IPS-18c (cell line): ENCODE measurements around the gene RAB11FIP5.

Experiments
- H3K4me3 ChIP-seq: 2 replicates; pipeline ENCODE4 v1.7.0; 2013; ENCODE audit warnings: low read depth, mild to moderate bottlenecking, low read length, moderate library complexity; ENCODE audit not compliant: insufficient read depth
- H3K9me3 ChIP-seq: one replicate; pipeline ENCODE4 v1.6.1; 2013; ENCODE audit warnings: mild to moderate bottlenecking, low read length, moderate library complexity; ENCODE audit not compliant: control insufficient read depth, insufficient read depth

The RAB11FIP5 gene

DNA sequence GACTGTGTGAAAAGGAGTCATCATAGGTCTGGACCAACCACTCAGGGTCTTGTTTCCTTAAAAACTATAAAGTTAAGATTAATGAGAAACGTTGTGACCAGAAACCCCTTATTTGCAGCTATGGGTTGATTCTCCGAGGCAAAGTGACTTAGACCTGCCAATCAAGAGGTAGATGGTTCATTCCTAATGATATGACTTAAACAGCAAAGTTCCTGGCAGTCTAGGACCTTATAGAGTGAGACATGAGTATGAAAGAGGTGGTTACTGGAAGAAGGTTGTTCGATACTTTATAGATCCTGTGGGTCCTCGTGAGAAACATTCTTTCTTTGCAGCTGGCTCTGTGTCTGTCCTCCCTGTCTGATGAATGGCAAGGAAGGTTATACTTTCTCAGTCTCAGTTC lies 49.3 kb downstream of the RAB11FIP5 start:
- Histone ChIP-seq H3K4me3 (no peak overlapping the region), H3K9me3 (no peaks in the 10 kb centered on the region)

DNA sequence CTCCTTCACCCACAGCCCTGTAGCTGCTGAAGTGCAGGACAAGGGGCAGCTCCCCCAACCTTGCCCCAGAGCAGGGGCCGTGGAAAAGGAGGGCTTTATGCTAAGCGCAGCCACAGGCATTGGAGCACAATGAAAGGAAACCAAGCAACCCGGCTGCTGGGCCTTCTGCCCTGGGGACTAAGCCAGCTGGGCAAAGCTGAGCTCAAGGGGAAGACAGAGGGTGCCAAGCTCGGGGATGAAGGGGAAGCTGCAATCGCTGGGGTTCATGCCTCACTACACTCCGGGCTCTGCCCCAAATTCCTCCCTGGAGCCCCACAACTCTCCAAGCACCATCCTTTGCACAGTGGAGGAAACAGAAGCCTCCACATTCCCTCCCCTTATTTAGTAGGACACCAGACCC lies 53.6 kb downstream of the RAB11FIP5 start:
- H3K9me3 ChIP-seq: no peaks in the 10 kb centered on the region
- H3K4me3 ChIP-seq: no peak overlapping the region

DNA sequence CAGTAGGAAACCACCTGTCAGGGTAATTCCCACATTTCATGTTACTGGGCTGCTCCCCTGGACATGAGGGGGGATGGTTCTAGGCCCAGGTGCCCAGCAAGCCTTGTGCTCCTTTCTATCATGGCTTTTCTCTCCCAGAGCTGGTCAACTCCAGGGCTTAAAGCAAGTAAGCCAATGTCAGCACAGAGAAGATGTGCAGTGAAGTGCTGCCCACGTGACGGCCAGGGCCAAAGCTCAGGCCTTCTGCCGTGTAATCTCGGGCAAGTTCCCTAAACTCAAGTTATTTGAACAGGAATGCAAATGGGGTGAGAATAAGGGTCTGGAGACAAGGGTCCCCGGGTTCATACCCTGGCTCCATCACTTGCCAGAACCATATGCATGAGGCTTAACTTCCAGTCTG lies 57.8 kb downstream of the RAB11FIP5 start:
- Histone ChIP-seq H3K9me3 (no peaks in the 10 kb centered on the region), H3K4me3 (no peak overlapping the region)

DNA sequence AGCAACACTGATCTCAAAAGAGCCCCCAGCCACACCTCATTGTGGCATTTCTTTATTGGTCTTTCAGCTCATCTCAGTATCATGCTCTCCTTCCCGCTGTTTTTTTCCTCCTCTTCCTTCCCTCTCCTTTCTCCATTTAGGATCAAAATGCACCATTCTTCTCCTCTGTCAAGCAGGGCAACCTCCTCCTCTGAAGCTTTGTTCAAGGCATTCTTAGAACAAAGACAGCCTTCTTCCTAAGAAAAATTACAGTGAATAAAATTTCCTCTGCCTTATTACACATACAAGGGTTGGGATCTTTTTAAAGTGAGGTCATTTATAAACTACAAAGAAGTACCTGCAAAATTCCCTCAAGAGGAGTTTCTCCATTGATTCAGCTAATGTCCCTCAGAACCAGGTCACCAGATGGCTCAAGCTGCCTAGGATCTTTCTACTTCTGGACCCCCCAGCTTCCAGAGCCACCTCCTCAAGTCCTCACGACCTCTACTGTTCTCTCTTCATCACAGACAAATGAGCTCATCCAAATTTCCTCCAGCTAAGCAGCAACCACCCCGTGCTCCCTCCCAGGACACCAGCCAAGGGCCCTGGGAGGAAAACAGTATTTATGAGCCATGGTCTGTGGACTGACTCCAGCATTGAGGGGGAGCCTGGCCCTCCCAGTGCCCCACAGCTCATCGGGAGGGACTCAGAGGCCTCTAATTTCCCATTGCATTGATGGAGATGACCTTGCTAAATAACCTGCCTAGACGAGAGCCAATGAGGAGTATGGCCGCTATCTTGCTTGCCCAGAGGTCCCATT lies 59.2 kb downstream of the RAB11FIP5 start:
- Histone ChIP-seq H3K4me3 (no peak overlapping the region), H3K9me3 (no peaks in the 10 kb centered on the region)

DNA sequence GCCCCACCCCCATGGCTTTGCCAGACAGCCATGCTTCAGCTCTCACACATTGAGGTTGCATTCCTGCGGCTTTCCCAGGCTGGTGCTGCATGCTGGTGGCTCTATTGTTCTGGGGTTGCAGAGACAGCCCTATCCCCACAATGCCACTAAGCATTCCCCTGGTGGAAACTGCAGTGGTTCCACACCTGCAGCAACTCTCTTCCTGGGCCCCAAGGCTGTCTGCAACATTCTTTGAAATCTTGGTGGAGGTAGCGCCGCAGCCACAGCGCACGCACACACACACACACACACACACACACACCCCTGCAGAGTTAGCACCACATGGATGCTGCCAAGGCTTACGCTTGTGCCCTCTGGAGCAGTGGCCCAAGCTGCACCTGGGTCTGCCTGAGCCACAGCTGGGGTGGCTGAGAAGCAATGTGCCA lies 62.6 kb downstream of the RAB11FIP5 start:
- Histone ChIP-seq H3K9me3 (no peaks in the 10 kb centered on the region), H3K4me3 (no peak overlapping the region)

DNA sequence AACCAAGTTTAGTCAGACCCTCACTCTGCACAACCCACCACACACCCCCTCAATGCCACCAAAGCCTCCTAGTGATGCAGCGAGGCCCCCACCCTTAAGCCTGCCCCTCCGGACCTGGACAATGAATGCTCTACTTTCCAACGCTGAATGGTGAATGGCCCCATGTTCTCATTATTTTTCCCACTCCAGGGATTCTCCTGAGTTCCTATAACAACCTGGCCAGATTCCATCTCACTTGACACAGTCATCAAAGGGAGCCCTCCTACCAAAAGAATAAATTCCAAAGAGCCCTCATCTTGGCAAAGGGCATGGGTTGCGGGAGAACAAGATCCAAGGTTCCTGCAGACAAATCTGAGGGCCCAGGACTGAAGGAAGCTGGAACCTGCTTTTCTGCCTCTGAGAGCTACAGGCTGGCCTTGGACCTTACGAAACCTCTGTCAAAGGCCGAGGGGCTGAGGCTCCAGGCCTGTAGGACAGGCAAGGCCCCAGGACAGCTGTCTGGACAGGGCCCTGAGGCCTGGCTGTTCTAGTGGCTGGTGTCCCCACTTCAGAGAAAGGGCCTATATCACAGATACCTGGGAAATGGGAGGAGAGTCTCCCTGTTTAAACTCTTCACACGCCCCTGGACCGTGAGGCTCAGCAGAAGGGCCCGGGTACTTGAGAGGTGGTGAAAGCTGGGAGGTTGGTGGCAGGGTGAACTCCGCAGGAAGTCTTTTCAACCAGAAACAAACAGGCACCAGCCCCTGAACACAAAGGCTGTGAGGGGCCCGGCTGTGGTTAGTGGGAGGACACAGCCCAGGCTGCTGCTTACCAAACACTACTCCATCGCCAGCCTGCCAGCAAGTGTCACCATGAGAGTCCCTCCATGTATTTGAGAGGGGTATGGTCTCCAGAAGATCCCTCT lies 68.6 kb downstream of the RAB11FIP5 start:
- H3K4me3 ChIP-seq: no peak overlapping the region
- no peaks in the 10 kb centered on the region for H3K9me3 ChIP-seq

DNA sequence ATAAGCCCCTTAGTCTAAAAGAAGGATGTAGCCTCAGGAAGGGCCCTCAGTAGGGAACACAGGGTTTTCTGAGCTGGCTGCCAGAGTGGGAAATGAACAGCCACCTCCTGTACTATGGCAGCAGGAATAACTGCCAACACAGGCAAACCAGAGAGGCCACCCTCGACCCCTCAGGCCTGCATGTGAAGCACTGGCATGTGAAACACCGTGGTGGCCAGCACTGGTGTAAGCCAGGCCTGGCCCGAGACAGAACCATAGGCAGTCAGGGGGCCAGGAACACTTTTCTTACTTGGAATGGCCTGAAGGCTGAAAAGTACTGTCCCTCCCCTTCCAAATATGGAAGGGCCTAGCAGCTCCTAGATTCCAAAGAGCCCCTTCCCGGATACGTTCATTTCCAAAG lies 69.5 kb downstream of the RAB11FIP5 start:
- H3K9me3 ChIP-seq: no peaks in the 10 kb centered on the region
- no peak overlapping the region for H3K4me3 ChIP-seq

DNA sequence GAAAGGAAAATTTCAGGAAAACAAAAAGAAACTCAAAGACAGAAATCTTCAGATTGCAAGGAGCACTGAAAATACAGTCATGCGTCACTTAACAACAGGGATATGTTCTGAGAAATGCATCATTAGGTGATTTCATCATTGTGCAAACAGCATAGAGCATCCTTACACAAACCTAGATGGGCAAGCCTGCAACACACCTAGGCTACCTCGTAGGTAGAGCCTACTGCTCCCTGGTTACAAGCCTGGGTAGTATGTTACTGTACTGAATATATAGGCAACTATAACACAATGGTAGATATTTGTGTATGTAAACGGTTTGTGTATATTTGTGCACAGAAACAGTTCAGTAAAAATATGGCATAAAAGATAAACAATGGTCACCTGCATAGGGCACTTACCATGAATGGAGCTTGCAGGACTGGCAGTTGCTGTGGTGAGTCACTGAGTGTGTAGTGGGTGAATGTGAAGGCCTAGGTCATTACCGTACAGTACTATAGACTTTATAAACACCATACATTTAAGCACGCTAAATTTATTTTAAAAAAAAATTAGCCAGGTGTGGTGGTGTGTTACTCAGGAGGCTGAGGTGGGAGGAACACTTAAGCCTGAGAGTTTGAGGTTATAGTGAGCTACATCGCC lies 74.7 kb downstream of the RAB11FIP5 start:
- Histone ChIP-seq H3K4me3 (no peak overlapping the region), H3K9me3 (no peaks in the 10 kb centered on the region)

DNA sequence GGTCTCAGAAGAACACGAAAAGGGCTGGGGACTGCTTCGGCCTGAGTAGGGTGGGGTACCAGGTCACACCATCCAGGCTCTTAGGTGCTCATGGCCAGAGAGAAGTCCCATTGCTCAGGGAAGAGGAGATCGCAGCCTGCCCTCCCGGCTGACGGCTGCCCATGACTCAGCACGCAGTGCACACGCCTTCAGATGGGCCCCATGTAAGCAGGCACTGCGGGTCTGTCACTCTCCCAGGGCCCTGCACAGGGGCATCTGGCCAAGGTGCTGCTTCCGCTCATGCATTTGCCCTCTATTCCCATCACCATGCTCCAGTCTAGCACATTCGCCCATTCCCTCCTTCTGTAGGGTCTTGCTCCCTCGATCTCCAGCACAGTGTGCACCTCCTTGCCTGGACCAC lies 76.0 kb downstream of the RAB11FIP5 start:
- Histone ChIP-seq H3K9me3 (no peaks in the 10 kb centered on the region), H3K4me3 (no peak overlapping the region)

DNA sequence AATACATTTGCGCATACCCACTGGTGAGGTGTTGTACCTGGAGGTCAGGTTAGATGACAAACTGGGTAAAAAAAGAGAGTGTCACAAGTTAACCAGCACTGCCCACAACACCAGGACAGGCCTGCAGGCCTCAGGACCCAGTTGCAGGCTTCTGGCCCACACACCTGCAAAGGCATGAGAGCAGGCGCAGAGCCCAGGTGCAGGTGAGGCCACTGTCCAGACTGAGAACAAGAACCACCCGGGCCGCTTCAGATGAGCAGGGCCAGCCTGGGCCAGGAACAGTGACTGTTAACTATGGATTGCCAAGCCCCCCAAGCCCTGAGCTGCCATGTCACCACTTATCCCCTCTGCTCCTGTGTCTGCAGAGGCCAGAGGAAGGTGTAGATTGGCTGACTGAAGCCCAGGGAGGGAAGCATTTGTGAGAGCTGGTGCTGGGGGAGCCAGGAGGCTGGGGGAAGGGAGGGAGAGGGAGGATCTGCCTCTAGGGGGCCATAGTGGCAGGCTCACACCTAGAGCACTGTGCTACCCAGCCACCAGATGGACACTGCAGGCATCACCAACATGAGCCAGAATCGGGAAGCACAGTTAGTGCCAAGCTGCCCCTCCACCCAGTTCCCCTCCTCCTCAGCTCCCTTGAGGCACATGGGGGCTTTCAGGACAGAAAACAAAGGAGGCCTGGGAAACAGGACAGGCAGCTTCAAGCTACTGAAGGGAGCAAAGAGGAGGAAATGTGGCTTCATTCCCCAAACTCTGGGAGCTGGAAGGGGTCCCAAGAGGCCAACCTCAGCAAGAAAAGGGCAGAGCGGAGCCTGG lies 76.6 kb downstream of the RAB11FIP5 start:
- Histone ChIP-seq H3K4me3 (no peak overlapping the region), H3K9me3 (no peaks in the 10 kb centered on the region)

DNA sequence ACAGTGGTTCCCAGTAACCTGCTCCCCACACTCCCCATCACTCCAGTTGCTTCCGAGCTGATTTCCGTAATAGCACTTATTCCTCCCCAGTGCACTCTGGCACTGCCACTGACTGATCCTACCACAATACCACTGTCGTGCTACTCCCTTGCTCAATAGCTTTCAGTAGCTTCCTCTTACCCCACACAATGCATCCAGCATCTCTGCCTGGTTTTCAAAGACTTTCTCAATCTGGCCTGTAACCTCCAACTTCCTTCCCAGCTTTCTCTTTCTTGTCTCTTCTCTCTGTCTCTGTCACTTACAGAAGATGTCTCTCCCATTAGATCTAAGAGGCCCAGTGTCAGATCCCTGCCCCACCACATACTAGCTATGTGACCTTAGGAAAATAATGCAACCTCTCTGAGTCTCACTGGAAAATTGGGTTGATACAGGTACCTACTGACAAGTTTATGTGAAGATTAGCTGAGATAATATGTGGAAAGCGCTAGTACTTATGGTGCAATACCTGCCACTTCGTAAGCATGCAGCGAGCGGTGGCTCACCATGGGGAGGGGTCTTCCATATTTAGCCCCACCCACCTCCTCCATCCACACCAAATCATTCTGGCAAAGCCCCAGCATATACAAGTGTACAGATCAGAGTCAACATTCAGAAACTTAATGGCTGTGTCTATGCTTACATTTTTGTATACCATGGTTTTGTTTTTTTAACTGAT lies 77.9 kb downstream of the RAB11FIP5 start:
- Histone ChIP-seq H3K9me3 (no peaks in the 10 kb centered on the region), H3K4me3 (no peak overlapping the region)

DNA sequence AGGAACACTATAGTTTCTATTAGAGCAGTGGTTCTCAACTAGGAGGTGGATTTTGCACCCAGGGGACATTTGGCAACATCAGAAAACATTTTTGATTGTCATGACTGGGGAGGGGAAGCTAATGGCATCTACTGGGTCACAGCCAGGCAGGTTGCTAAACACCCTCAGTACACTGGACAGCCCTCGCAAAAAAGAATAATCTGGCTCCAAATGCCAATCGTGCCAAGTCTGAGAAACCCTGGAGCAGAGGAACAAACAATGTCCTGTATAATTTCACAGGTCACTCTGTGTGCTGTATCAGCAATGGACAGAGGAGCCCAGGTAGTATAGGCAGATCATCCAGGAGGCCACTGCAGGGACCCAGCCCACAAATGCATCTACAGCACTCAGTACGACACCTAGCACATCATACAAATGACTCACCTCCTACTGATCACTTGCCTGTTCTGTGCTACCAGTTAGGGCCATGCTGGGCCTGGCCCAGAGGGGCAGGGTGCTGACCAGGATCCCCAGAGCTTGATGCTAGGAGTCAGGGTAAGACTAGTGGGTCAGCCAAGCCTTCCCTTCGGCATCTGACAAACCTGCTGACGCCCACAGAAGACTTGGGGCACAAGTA lies 78.9 kb downstream of the RAB11FIP5 start:
- no peak overlapping the region for H3K4me3 ChIP-seq
- no peaks in the 10 kb centered on the region for H3K9me3 ChIP-seq

DNA sequence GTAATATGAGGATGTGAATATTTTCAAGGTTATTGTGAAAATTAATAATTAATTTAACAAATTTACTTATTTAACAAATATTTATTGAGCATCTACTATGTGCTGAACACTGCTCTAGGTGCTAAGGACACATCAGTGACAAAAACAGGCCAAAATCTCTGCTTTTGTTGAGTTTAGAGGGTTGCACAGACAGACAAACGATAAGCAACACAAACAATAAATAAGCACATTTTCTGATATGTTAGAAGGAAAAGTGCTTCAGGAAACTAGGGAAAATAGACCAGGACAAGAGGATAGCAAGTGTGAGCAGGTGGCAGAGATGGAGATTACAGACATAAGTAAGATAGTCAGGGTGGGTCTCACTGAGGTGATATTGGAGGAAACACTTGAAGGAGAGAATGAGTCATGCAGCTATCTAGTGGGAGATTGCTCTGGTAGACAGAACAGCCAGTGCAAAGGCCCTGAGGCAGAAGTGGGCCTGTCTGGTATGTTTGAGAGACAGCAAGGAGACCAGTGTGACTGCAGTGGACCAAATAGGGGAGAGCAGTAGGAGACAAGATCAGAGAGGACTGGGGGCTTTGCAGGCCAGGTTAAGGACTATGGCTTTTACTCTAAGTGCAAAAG lies 79.5 kb downstream of the RAB11FIP5 start:
- Histone ChIP-seq H3K9me3 (no peaks in the 10 kb centered on the region), H3K4me3 (no peak overlapping the region)

DNA sequence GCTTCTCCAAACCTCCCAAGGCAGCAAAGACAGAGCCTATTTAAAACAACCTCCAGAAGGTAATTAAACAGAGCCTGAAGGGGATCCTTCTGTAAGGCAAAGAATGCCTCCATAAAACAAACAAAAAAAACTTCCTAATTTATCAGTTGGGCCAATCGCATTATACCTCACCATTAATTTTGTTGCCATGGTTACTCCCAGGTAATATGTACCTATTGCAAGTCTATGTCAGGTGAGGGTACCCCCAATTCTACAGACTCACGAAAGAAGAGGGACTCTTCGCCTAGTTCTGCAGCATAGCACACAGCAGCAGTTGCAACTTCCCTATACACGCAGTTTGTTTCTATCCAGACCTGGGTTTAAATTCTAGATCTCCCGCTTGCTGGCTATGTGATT lies 80.0 kb downstream of the RAB11FIP5 start:
- Histone ChIP-seq H3K9me3 (no peaks in the 10 kb centered on the region), H3K4me3 (no peak overlapping the region)

DNA sequence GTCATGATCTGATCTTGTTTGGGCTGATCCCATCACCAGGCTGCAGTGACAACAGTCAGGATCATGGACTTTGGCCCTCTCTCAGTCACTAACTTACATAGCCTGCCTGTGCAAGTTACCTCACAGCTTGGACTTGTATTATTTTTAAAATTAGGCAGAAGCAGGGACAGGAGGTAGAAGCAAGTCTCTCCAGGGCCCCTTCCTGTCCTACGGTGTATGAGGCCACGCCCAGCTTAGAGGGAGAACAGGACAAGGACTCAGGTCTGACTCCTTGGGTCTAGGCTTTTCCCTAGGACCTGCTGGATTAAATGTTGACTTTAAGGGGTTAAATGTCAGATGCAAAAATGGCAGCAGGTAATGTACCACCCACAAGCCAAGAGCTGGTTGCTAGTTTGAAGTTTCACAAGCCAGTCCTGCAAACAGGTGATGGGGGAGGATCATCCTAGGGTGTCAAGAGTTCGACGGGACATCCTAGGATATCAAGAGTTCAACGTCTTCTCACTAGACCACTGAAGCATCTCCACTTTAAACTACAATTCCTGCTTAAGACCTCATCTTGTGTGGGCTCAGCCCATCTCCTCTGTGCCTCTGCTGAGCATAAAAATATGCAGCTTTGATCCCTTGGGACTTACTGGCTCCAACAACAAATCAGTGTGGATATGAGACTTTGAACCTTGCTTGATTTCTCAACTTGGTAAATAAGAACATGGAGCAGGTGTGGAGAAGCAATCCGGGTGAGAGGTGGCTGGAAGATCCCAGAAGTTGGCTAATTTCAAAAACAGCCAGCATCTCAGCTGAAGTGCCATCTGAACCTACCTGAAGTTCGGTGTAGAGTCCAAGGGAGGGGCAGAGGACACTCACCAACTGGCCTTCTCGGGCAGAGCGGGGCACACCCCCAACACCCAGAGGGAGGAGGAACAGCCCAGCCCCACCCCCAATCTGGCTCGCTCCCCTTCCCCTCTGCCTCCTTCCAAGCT lies 80.7 kb downstream of the RAB11FIP5 start:
- H3K9me3 ChIP-seq: no peaks in the 10 kb centered on the region
- no peak overlapping the region for H3K4me3 ChIP-seq
